B cell (primary cell): ENCODE results near the gene CCDC192.

Experiments
- CTCF ChIP-seq: fragments of 200-600 bp; IDR thresholded peaks from one replicate; pipeline ENCODE4 v1.8.0; 2022; ENCODE audit warnings: antibody characterized with exemption, mild to moderate bottlenecking
- EZH2 ChIP-seq: IDR thresholded peaks from 2 replicates; pipeline ENCODE4 v1.6.1; 2012; ENCODE audit warnings: borderline replicate concordance, low read depth, mild to moderate bottlenecking, moderate library complexity, low read length; ENCODE audit not compliant: insufficient read depth, poor library complexity, severe bottlenecking

GRCh38 chr5:127941646-127942045 lies 238.5 kb downstream of the CCDC192 start:
- TF ChIP-seq EZH2: no peak
- TF ChIP-seq CTCF: no peak
